Adrenal gland (tissue), 12 donors: ENCODE measurements around the gene RNF41. TPM values are rescaled to one million over a fixed set of nuclear protein-coding genes. Genes with fewer than 3 reads are reported as not detected.

ENCODE experiments used
- DNase-seq, 7 donors: peaks; one replicate each; pipeline ENCODE4 v3.0.0-alpha.2; 2019 to 2020
- H3K27ac ChIP-seq, 5 donors: fragments of 200-600 bp; sonication (generic) in 4 of 5; 1 replicate in 3 of 5; 2 replicates in 2 of 5; pipeline versions ENCODE4 v1.5.1 to v1.8.0; 2016 to 2020; ENCODE audit warnings: mild to moderate bottlenecking in 1 of 5
- H3K27me3 ChIP-seq: fragments of 200-600 bp; 2 replicates; pipeline ENCODE4 v1.8.0; 2021
- H3K36me3 ChIP-seq, 2 donors: fragments of 200-600 bp; replicated peaks in 1 of 2; 1 replicate in 1 of 2; 2 replicates in 1 of 2; pipeline versions ENCODE4 v1.5.1 to v1.8.0; 2018 to 2022
- H3K4me1 ChIP-seq, 2 donors: fragments of 200-600 bp; replicated peaks in 1 of 2; 1 replicate in 1 of 2; 2 replicates in 1 of 2; pipeline versions ENCODE4 v1.5.1 to v1.8.0; 2018 to 2021
- H3K4me3 ChIP-seq, 4 donors: fragments of 200-600 bp; sonication (generic) in 3 of 4; one replicate each; pipeline ENCODE4 v1.5.1; 2016 to 2018
- H3K9me3 ChIP-seq, 3 donors: fragments of 200-600 bp; sonication (generic) in 1 of 3; replicated peaks in 1 of 3; 1 replicate in 2 of 3; 2 replicates in 1 of 3; pipeline versions ENCODE4 v1.5.1 to v1.8.0; 2016 to 2021
- POLR2A ChIP-seq, 2 donors: fragments of 450-650 bp; IDR thresholded peaks; one replicate each; pipeline ENCODE4 v1.6.1; 2017; ENCODE audit warnings: antibody characterized with exemption in 2 of 2, mild to moderate bottlenecking in 2 of 2, moderate library complexity in 1 of 2
- WGBS, 4 donors: extraction: QIAGEN DNeasy Blood & Tissue Kit in 2 of 4; methylation state at CpG; one replicate each; pipeline versions ENCODE4 v1.1.5 to v1.1.7; 2013 to 2017; 5-methylcytosine and 5-hydroxymethylcytosine counted together
- intact Hi-C, 2 donors: fragments of 100-400 bp; cut with DNase I; formaldehyde crosslinking; loops; one replicate each; pipeline versions ENCODE4 v1.14.1 to v1.15.0; 2022 to 2023
- polyA plus RNA-seq, 3 donors: library from polyadenylated mRNA; stranded (reverse); fragments of 200-250 nt in 2 of 3; fragments of 350-450 nt in 1 of 3; fragmentation: Illumina TruSeq in 1 of 3; extraction: RNeasy Lipid Tissue Mini Kit (QIAGEN cat#74804) in 1 of 3; gene quantifications; one replicate each; pipeline ENCODE4 v1.2.3, GENCODE V29; 2013 to 2014
- total RNA-seq, 9 donors: library from RNA; depleted of rRNA in 4 of 9; stranded (reverse); fragments of >200 nt in 4 of 9; fragments of 120-200 nt in 1 of 9; fragmentation: NEBNext Ultra II Directional in 1 of 9; extraction: Animal tissue kit (Norgen Biotek cat#: 25700) in 1 of 9; gene quantifications; one replicate each; pipeline versions ENCODE4 v1.1.0 to v1.2.4, GENCODE V29; 2013 to 2023
- TF ChIP-seq, protein P1 (sequence below), 6 experiments: fragments of 450-650 bp in 4 of 6; fragments of 200-600 bp in 2 of 6; sonication (generic) in 1 of 6; IDR thresholded peaks; 1 replicate in 5 of 6; 2 replicates in 1 of 6; pipeline versions ENCODE4 v1.5.1 to v1.8.0; 2016 to 2021; ENCODE audit warnings: antibody characterized with exemption in 6 of 6, mild to moderate bottlenecking in 2 of 6, moderate library complexity in 1 of 6
- donor health status: healthy with polysubstance abuse.
- donor health status: Bipolar disorder and iron deficiency.
- donor health status: DM: yes; HTN: yes; CAD: no.
- donor health status: DM: no; HTN: no; CAD: no.
- donor health status: DM: no; HTN: no; CAD: no.
- donor health status: DM: yes; HTN: yes; CAD: no.

Gene RNF41
- total and polyA plus RNA-seq, 12 donors: 13.0 to 90.6 (median 50.8) TPM

DNA sequence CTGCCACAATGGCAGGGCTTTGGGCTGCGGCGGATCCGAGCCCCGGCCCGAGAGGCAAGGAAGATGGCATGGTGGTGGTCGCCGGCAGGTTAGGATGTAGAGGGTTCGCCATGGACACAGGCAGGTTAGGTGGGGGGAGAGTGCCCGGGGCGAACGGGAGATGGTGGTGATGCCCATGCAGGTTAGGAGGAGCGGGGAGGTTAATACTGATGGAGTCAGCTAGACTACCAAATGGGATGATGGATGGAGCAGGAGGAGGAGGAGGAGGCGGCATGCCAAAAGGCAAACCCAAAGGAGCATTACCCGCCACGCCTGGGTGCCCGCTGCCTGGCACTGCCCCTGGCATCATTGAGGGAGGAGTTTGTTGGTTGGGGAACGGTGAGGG lies 57.4 kb downstream of the RNF41 start:
- no peak for DNase-seq
- Histone ChIP-seq H3K27ac (no peak overlapping the region), H3K27me3 (no peaks in the 10 kb centered on the region), H3K4me3 (no peak overlapping the region), H3K4me1 (peaks cover 21 to 23% of the 10 kb centered on the region in 2 donors), H3K36me3 (peaks cover 0 to 97% of the 10 kb centered on the region in 2 donors), H3K9me3 (no peaks in the 10 kb centered on the region)
- intact Hi-C loops: loop anchor here in 1 of 2 donors (5.0 kb wide), 1 partner anchor 37 kb away; the partner anchor contains the start of gene ESYT1
- TF ChIP-seq, protein P1, sequence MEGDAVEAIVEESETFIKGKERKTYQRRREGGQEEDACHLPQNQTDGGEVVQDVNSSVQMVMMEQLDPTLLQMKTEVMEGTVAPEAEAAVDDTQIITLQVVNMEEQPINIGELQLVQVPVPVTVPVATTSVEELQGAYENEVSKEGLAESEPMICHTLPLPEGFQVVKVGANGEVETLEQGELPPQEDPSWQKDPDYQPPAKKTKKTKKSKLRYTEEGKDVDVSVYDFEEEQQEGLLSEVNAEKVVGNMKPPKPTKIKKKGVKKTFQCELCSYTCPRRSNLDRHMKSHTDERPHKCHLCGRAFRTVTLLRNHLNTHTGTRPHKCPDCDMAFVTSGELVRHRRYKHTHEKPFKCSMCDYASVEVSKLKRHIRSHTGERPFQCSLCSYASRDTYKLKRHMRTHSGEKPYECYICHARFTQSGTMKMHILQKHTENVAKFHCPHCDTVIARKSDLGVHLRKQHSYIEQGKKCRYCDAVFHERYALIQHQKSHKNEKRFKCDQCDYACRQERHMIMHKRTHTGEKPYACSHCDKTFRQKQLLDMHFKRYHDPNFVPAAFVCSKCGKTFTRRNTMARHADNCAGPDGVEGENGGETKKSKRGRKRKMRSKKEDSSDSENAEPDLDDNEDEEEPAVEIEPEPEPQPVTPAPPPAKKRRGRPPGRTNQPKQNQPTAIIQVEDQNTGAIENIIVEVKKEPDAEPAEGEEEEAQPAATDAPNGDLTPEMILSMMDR (IDR thresholded peaks at IDR 0.05): no peak
- WGBS, 4 donors: 92 to 93% (median 93%) methylated on average over 17 of the region's 17 CpGs

DNA sequence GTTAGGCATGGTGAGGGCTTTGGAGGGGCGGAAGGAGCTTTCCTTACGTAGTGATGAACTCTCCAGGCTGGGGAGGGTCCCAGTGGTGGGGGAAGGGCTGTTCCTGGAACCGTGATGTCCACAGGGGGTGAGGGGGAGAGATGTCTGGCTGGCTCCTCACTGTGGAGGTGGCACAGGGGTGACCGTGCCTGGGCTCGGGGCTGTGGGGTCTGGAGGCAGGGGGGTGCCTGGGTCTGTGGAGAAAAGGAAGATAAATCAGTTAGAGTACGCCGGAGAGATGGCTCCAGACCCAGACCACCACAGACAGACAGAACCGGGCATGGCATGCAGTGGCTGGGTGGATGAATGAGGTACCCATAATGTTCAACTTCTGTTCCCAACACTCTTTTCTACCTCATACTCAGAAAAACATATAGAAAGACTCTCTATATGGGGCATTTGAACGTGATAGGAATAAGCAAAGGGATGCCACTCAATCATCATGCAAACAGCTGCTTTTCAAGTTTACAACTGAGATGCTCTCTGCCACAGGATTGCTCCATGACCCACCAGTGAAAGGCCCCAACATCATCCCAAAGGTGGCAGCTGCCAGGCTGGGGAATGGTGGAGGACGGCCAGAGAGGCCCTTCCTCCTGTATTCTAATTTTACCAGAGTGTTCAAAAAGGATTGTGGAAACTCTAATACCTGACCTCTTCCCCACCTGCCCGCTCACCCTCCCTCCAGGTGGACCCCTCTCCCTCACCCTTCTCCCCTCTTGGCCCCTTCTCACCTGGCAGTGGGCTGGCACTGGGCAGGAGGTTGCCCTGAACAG lies 58.0 kb downstream of the RNF41 start:
- intact Hi-C loops: loop anchor here in 1 of 2 donors (5.0 kb wide), 1 partner anchor 36 kb away; the partner anchor contains the start of gene ESYT1
- Histone ChIP-seq H3K27me3 (no peaks in the 10 kb centered on the region), H3K36me3 (peaks cover 0 to 91% of the 10 kb centered on the region in 2 donors), H3K4me3 (no peak overlapping the region), H3K27ac (no peak overlapping the region), H3K4me1 (peaks cover 22 to 25% of the 10 kb centered on the region in 2 donors), H3K9me3 (no peaks in the 10 kb centered on the region)
- no peak for DNase-seq
- TF ChIP-seq, protein P1 (IDR thresholded peaks at IDR 0.05): no peak
- no peak for TF ChIP-seq POLR2A (IDR thresholded peaks at IDR 0.05)
- 67 to 88% (median 73%) methylated on average over 6 to 11 of the region's 11 CpGs for whole genome bisulfite sequencing, 4 donors

DNA sequence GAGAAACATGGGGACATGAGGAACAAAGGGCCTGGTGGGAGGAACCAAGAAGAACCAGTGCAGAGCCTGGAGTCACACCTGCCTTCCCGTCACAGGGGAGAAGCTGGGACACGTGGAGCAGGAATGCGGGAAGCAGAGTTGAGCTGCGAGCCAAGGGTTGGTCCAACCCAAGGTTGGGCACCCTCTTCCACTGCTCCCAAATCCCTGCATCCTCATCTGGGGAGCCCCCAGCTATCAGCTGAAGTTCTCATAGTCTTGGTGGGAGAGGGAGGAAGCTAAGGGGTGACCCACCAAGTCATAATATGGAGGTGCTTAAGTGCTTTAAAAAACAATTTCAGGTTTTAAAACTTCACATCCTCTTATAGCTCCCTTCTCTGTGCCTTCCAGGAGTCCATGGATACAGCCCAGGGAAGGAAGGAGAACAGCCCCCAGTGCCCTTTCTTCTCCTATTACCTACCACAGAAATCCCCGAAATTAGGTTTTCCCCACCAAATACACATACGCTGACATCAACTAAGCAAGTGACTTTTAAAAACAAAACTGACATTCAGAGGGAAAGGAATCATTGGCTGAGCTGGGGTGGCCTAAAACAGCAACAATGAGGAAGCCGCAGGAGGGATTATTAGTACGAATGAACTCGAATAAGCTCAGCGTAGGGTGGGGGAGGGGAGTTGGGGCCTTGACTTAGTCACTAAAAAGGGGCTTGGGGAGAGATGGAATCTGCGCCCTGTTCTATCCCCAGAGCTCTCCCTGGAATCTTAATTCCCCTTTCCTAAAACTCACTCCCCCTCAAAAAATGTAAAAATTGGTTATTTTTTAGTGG lies 59.0 kb downstream of the RNF41 start:
- Histone ChIP-seq H3K36me3 (peaks cover 0 to 83% of the 10 kb centered on the region in 2 donors), H3K4me1 (peaks cover 22 to 25% of the 10 kb centered on the region in 2 donors), H3K9me3 (no peaks in the 10 kb centered on the region), H3K27me3 (no peaks in the 10 kb centered on the region), H3K27ac (peak overlapping the region in 1 of 5 donors; percentile 14), H3K4me3 (no peak overlapping the region)
- WGBS, 4 donors: 66 to 73% (median 70%) methylated on average over 11 of the region's 11 CpGs
- DNase-seq: no peak
- TF ChIP-seq, protein P1 (IDR thresholded peaks at IDR 0.05): no peak
- no peak for TF ChIP-seq POLR2A (IDR thresholded peaks at IDR 0.05)
- intact Hi-C loops: loop anchor here in 1 of 2 donors (5.0 kb wide), 1 partner anchor 35 kb away; the partner anchor contains the start of gene ESYT1
